GM23338 (cell line): ENCODE measurements around the gene FRAT1. TPM values are rescaled to one million over a fixed set of nuclear protein-coding genes. Genes with fewer than 3 reads are reported as not detected.

Experiments
- ATAC-seq: fragments of 200-7000 bp; cut with Tn5 transposase; 3 replicates; pipeline ENCODE4 v1.9.1; 2020
- DNase-seq: peaks from one replicate; pipeline ENCODE4 v3.0.0-alpha.2; 2015; ENCODE audit warnings: low spot score
- H2AFZ ChIP-seq: fragments of 200-600 bp; sonication (generic); 2 replicates; pipeline ENCODE4 v1.8.0; 2016; ENCODE audit warnings: antibody characterized with exemption, mild to moderate bottlenecking, moderate library complexity
- H3F3A ChIP-seq: fragments of 200-600 bp; sonication (generic); replicated peaks from 2 replicates; pipeline ENCODE4 v1.8.0; 2017; ENCODE audit warnings: antibody characterized with exemption, mixed run types, low read depth
- H3K27ac ChIP-seq: fragments of 200-600 bp; sonication (generic); 2 replicates; pipeline ENCODE4 v1.6.1; 2016; ENCODE audit warnings: low read depth
- H3K27me3 ChIP-seq: fragments of 200-600 bp; sonication (generic); 2 replicates; pipeline ENCODE4 v1.8.0; 2016; ENCODE audit warnings: mild to moderate bottlenecking, mixed run types, moderate library complexity; ENCODE audit not compliant: insufficient read depth
- H3K36me3 ChIP-seq: fragments of 200-600 bp; sonication (generic); 2 replicates; pipeline ENCODE4 v1.8.0; 2016; ENCODE audit warnings: mild to moderate bottlenecking; ENCODE audit not compliant: insufficient read depth
- H3K4me1 ChIP-seq: fragments of 200-600 bp; sonication (generic); 2 replicates; pipeline ENCODE4 v1.8.0; 2016; ENCODE audit warnings: mild to moderate bottlenecking, moderate library complexity; ENCODE audit not compliant: insufficient read depth
- H3K4me2 ChIP-seq: fragments of 200-600 bp; sonication (generic); 2 replicates; pipeline ENCODE4 v1.7.1; 2017; ENCODE audit warnings: mixed run types
- H3K4me3 ChIP-seq: fragments of 200-600 bp; sonication (generic); 2 replicates; pipeline ENCODE4 v1.6.1; 2016; ENCODE audit warnings: mixed run types
- H3K79me2 ChIP-seq: fragments of 200-600 bp; sonication (generic); replicated peaks from 2 replicates; pipeline ENCODE4 v1.8.0; 2017; ENCODE audit warnings: mild to moderate bottlenecking; ENCODE audit not compliant: insufficient read depth
- H3K9me2 ChIP-seq: fragments of 200-600 bp; sonication (generic); 2 replicates; pipeline ENCODE4 v1.8.0; 2017; ENCODE audit not compliant: insufficient read depth
- H4K20me1 ChIP-seq: fragments of 200-600 bp; sonication (generic); replicated peaks from 2 replicates; pipeline ENCODE4 v1.8.0; 2017; ENCODE audit warnings: mild to moderate bottlenecking; ENCODE audit not compliant: insufficient read depth
- H3K27ac Mint-ChIP-seq: 2 replicates; pipeline ENCODE4 v1.8.0; 2020; ENCODE audit warnings: inconsistent platforms, mild to moderate bottlenecking, moderate library complexity, mixed read lengths
- H3K27me3 Mint-ChIP-seq: 3 replicates; pipeline ENCODE4 v1.8.0; 2022; ENCODE audit warnings: low read depth, mild to moderate bottlenecking, moderate library complexity, mixed read lengths, inconsistent platforms; ENCODE audit not compliant: insufficient read depth, poor library complexity
- H3K36me3 Mint-ChIP-seq: 3 replicates; pipeline ENCODE4 v1.8.0; 2021; ENCODE audit warnings: low read depth, mild to moderate bottlenecking, inconsistent platforms, moderate library complexity, mixed read lengths
- H3K4me1 Mint-ChIP-seq: 3 replicates; pipeline ENCODE4 v1.8.0; 2020; ENCODE audit warnings: mild to moderate bottlenecking, inconsistent platforms, mixed read lengths
- H3K4me3 Mint-ChIP-seq: 3 replicates; pipeline ENCODE4 v1.8.0; 2021; ENCODE audit warnings: moderate library complexity, mild to moderate bottlenecking, inconsistent platforms, mixed read lengths
- H3K9me3 Mint-ChIP-seq: 3 replicates; pipeline ENCODE4 v1.8.0; 2020; ENCODE audit warnings: moderate library complexity, mild to moderate bottlenecking, inconsistent platforms, mixed read lengths
- CREB1 ChIP-seq: fragments of 250-450 bp; sonication (Bioruptor Pico); IDR thresholded peaks from 2 replicates; pipeline ENCODE4 v1.5.0; 2020; ENCODE audit warnings: low read depth, mild to moderate bottlenecking, moderate library complexity
- EZH2phosphoT487 ChIP-seq: fragments of 200-600 bp; sonication (generic); IDR thresholded peaks from one replicate; pipeline ENCODE4 v1.8.1; 2018; ENCODE audit warnings: antibody characterized with exemption; ENCODE audit not compliant: unreplicated experiment
- JUNB ChIP-seq: IDR thresholded peaks from one replicate; pipeline ENCODE4 v1.6.1; 2016; ENCODE audit warnings: antibody characterized with exemption; ENCODE audit not compliant: unreplicated experiment
- ZNF331 ChIP-seq: fragments of 250-450 bp; sonication (Bioruptor Pico); IDR thresholded peaks from 2 replicates; pipeline ENCODE4 v1.5.0; 2020; ENCODE audit warnings: low read depth, mild to moderate bottlenecking, moderate library complexity
- polyA plus RNA-seq: library from polyadenylated mRNA; unstranded; fragments of >200 nt; fragmentation: Nextera tagmentation; extraction: Ambion mirVana; gene quantifications from 2 replicates; pipeline ENCODE4 v1.2.1, GENCODE V29; 2016
- total RNA-seq: library from RNA; depleted of rRNA; stranded (reverse); fragments of >200 nt; shearing (Covaris generic); gene quantifications from 2 replicates; pipeline ENCODE4 v1.2.3, GENCODE V29; 2014
- TF ChIP-seq, protein P1 (sequence below): fragments of 250-450 bp; sonication (Bioruptor Pico); IDR thresholded peaks from 2 replicates; pipeline ENCODE4 v1.5.0; 2020; ENCODE audit warnings: mild to moderate bottlenecking, moderate library complexity
- TF ChIP-seq, protein P2 (sequence below): IDR thresholded peaks from one replicate; pipeline ENCODE4 v1.6.1; 2018; ENCODE audit warnings: antibody characterized with exemption; ENCODE audit not compliant: unreplicated experiment

The FRAT1 gene
- total and polyA plus RNA-seq, 2 experiments from 2014 or later, result 1.4 to 8.5 TPM

DNA sequence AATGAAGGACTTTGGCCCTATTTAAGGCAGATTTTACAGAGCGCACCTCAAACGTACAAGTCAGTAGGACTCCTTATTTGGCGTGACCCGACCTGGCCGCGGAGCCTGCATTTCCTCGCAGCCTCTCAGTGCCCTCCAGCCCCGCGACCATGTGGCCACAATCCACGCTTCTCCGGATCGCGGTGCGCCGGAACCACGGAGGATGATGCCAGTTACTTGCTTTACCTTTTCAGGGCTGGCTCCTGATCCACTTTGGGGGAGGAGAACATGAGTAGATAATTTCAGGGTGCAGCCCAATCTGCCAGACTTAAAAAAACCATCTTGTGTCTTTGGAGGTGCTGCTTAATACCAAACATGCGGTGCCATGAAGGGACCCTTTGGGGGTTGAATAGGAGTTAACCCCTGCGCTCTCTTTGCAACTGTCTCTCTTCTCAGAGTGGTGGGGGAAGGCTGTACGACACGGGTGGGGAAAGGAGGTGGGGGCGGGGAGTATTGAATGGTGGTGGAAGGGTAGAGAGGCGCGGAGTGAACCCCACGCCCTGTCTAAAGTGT lies 1.5 kb downstream of the FRAT1 start:
- H3K27ac Mint-ChIP-seq, result no peak overlapping the region
- peak; percentile 32 for DNase-seq
- peak overlapping the region; percentile 74; the same call in 1 of the 2 replicates for H2AFZ ChIP-seq

More for the DNA sequence above, 1.5 kb downstream of the FRAT1 start:
- H3K4me1 ChIP-seq, result peaks cover 22% of the 10 kb centered on the region
- Mint-ChIP-seq H3K27me3 (peaks cover 44% of the 10 kb centered on the region), H3K9me3 (no peaks in the 10 kb centered on the region), H3K4me3 (peak overlapping the region; percentile 78), H3K4me1 (peaks cover 25% of the 10 kb centered on the region), H3K36me3 (no peaks in the 10 kb centered on the region)
- H3K9me2 ChIP-seq, result no peaks in the 10 kb centered on the region
- peaks cover 9% of the 10 kb centered on the region for H3F3A ChIP-seq
- H3K79me2 ChIP-seq, result no peaks in the 10 kb centered on the region
- no peaks in the 10 kb centered on the region for H3K36me3 ChIP-seq
- no peaks in the 10 kb centered on the region for H4K20me1 ChIP-seq
- H3K27me3 ChIP-seq, result peaks cover 28% of the 10 kb centered on the region
- no peak for TF ChIP-seq ZNF331 (CRISPR knock-in tag)
- TF ChIP-seq, protein P1, sequence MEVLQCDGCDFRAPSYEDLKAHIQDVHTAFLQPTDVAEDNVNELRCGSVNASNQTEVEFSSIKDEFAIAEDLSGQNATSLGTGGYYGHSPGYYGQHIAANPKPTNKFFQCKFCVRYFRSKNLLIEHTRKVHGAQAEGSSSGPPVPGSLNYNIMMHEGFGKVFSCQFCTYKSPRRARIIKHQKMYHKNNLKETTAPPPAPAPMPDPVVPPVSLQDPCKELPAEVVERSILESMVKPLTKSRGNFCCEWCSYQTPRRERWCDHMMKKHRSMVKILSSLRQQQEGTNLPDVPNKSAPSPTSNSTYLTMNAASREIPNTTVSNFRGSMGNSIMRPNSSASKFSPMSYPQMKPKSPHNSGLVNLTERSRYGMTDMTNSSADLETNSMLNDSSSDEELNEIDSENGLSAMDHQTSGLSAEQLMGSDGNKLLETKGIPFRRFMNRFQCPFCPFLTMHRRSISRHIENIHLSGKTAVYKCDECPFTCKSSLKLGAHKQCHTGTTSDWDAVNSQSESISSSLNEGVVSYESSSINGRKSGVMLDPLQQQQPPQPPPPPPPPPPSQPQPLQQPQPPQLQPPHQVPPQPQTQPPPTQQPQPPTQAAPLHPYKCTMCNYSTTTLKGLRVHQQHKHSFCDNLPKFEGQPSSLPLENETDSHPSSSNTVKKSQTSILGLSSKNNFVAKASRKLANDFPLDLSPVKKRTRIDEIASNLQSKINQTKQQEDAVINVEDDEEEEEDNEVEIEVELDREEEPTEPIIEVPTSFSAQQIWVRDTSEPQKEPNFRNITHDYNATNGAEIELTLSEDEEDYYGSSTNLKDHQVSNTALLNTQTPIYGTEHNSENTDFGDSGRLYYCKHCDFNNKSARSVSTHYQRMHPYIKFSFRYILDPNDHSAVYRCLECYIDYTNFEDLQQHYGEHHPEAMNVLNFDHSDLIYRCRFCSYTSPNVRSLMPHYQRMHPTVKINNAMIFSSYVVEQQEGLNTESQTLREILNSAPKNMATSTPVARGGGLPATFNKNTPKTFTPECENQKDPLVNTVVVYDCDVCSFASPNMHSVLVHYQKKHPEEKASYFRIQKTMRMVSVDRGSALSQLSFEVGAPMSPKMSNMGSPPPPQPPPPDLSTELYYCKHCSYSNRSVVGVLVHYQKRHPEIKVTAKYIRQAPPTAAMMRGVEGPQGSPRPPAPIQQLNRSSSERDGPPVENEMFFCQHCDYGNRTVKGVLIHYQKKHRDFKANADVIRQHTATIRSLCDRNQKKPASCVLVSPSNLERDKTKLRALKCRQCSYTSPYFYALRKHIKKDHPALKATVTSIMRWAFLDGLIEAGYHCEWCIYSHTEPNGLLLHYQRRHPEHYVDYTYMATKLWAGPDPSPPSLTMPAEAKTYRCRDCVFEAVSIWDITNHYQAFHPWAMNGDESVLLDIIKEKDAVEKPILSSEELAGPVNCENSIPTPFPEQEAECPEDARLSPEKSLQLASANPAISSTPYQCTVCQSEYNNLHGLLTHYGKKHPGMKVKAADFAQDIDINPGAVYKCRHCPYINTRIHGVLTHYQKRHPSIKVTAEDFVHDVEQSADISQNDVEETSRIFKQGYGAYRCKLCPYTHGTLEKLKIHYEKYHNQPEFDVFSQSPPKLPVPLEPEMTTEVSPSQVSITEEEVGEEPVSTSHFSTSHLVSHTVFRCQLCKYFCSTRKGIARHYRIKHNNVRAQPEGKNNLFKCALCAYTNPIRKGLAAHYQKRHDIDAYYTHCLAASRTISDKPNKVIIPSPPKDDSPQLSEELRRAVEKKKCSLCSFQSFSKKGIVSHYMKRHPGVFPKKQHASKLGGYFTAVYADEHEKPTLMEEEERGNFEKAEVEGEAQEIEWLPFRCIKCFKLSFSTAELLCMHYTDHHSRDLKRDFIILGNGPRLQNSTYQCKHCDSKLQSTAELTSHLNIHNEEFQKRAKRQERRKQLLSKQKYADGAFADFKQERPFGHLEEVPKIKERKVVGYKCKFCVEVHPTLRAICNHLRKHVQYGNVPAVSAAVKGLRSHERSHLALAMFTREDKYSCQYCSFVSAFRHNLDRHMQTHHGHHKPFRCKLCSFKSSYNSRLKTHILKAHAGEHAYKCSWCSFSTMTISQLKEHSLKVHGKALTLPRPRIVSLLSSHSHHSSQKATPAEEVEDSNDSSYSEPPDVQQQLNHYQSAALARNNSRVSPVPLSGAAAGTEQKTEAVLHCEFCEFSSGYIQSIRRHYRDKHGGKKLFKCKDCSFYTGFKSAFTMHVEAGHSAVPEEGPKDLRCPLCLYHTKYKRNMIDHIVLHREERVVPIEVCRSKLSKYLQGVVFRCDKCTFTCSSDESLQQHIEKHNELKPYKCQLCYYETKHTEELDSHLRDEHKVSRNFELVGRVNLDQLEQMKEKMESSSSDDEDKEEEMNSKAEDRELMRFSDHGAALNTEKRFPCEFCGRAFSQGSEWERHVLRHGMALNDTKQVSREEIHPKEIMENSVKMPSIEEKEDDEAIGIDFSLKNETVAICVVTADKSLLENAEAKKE (CRISPR knock-in tag), result no peak
- no peak for TF ChIP-seq JUNB
- TF ChIP-seq, protein P2, sequence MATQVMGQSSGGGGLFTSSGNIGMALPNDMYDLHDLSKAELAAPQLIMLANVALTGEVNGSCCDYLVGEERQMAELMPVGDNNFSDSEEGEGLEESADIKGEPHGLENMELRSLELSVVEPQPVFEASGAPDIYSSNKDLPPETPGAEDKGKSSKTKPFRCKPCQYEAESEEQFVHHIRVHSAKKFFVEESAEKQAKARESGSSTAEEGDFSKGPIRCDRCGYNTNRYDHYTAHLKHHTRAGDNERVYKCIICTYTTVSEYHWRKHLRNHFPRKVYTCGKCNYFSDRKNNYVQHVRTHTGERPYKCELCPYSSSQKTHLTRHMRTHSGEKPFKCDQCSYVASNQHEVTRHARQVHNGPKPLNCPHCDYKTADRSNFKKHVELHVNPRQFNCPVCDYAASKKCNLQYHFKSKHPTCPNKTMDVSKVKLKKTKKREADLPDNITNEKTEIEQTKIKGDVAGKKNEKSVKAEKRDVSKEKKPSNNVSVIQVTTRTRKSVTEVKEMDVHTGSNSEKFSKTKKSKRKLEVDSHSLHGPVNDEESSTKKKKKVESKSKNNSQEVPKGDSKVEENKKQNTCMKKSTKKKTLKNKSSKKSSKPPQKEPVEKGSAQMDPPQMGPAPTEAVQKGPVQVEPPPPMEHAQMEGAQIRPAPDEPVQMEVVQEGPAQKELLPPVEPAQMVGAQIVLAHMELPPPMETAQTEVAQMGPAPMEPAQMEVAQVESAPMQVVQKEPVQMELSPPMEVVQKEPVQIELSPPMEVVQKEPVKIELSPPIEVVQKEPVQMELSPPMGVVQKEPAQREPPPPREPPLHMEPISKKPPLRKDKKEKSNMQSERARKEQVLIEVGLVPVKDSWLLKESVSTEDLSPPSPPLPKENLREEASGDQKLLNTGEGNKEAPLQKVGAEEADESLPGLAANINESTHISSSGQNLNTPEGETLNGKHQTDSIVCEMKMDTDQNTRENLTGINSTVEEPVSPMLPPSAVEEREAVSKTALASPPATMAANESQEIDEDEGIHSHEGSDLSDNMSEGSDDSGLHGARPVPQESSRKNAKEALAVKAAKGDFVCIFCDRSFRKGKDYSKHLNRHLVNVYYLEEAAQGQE, result no peak
- TF ChIP-seq EZH2phosphoT487, result no peak
- TF ChIP-seq CREB1 (CRISPR knock-in tag), result no peak
- ATAC-seq, result peak; percentile 2
- H3K4me3 ChIP-seq, result peak overlapping the region; percentile 86
- peak overlapping the region; percentile 96 for H3K4me2 ChIP-seq
- H3K27ac ChIP-seq, result no peak overlapping the region
